IMR-90 (cell line): ENCODE measurements around the gene TEX22. TPM values are rescaled to one million over a fixed set of nuclear protein-coding genes. Genes with fewer than 3 reads are reported as not detected.

ENCODE experiments used
- ATAC-seq: fragments of 200-7000 bp; cut with Tn5 transposase; 2 replicates; pipeline ENCODE4 v1.9.1; 2020; ENCODE audit warnings: low read depth, mild to moderate bottlenecking, moderate library complexity
- BruUV-seq: library from RNA; stranded (reverse); fragments of 400-500 nt; replicated peaks from 2 replicates; lab custom pipeline; 2021; lab: Mats Ljungman, UMichigan
- CTCF ChIA-PET: fragments of 300-600 bp; formaldehyde crosslinking; extraction: SDS; loops from one replicate; lab custom pipeline; 2021; ENCODE audit warnings: antibody characterized with exemption; lab: Yijun Ruan, JAX
- POLR2A ChIA-PET: fragments of 300-600 bp; sonication (Branson Sonifier 250); formaldehyde crosslinking; loops from one replicate; lab custom pipeline; 2022; ENCODE audit warnings: antibody characterized with exemption; ENCODE audit not compliant: unreplicated experiment; lab: Charles Lee
- DNase-seq: peaks from one replicate; pipeline ENCODE4 v3.0.0; 2013
- H2AFZ ChIP-seq: replicated peaks from 2 replicates; pipeline ENCODE3; 2013; ENCODE audit warnings: low read length, mild to moderate bottlenecking; ENCODE audit not compliant: poor library complexity
- H2AK5ac ChIP-seq: 2 replicates; pipeline ENCODE4 v1.6.1; 2013; ENCODE audit warnings: low read depth, low read length, inconsistent platforms
- H2AK9ac ChIP-seq: replicated peaks from 2 replicates; pipeline ENCODE3; 2013; ENCODE audit warnings: mild to moderate bottlenecking, low read depth, low read length, moderate library complexity; ENCODE audit not compliant: poor library complexity
- H2BK120ac ChIP-seq: 2 replicates; pipeline ENCODE4 v1.6.1; 2013; ENCODE audit warnings: low read depth, low read length, inconsistent platforms
- H2BK15ac ChIP-seq: 3 replicates; pipeline ENCODE4 v1.6.1; 2013; ENCODE audit warnings: low read depth, low read length, inconsistent platforms
- H2BK20ac ChIP-seq: 2 replicates; pipeline ENCODE4 v1.6.1; 2013; ENCODE audit warnings: low read depth, mild to moderate bottlenecking, inconsistent platforms, low read length, moderate library complexity
- H2BK5ac ChIP-seq: 2 replicates; pipeline ENCODE4 v1.6.1; 2013; ENCODE audit warnings: mild to moderate bottlenecking, low read depth, low read length, inconsistent platforms; ENCODE audit not compliant: poor library complexity, severe bottlenecking
- H3K14ac ChIP-seq: replicated peaks from 2 replicates; pipeline ENCODE4 v1.6.1; 2013; ENCODE audit warnings: low read depth, low read length, inconsistent platforms
- H3K18ac ChIP-seq: 2 replicates; pipeline ENCODE4 v1.6.1; 2013; ENCODE audit warnings: low read depth, low read length, control low read depth
- H3K23ac ChIP-seq: 2 replicates; pipeline ENCODE4 v1.6.1; 2013; ENCODE audit warnings: low read depth, low read length, inconsistent platforms
- H3K27ac ChIP-seq: 2 replicates; pipeline ENCODE4 v1.5.1; 2013; ENCODE audit warnings: mild to moderate bottlenecking, control low read depth, low read length; ENCODE audit not compliant: insufficient read depth
- H3K27me3 ChIP-seq: 2 replicates; pipeline ENCODE4 v1.6.1; 2013; ENCODE audit warnings: low read length; ENCODE audit not compliant: control insufficient read depth, insufficient read depth
- H3K36me3 ChIP-seq: 2 replicates; pipeline ENCODE4 v1.6.1; 2013; ENCODE audit warnings: low read length, mixed read lengths; ENCODE audit not compliant: control insufficient read depth, insufficient read depth
- H3K4ac ChIP-seq: 2 replicates; pipeline ENCODE4 v1.6.1; 2013; ENCODE audit warnings: low read depth, low read length, inconsistent platforms
- H3K4me1 ChIP-seq: 2 replicates; pipeline ENCODE4 v1.6.1; 2013; ENCODE audit warnings: low read length, mixed read lengths; ENCODE audit not compliant: control insufficient read depth, insufficient read depth
- H3K4me2 ChIP-seq: 2 replicates; pipeline ENCODE4 v1.6.1; 2013; ENCODE audit warnings: low read depth, mild to moderate bottlenecking, control low read depth, low read length, moderate library complexity
- H3K4me3 ChIP-seq: 2 replicates; pipeline ENCODE4 v1.5.1; 2013; ENCODE audit warnings: low read depth, mild to moderate bottlenecking, control low read depth, low read length, moderate library complexity; ENCODE audit not compliant: insufficient read depth
- H3K56ac ChIP-seq: 2 replicates; pipeline ENCODE4 v1.6.1; 2013; ENCODE audit warnings: low read length, inconsistent platforms; ENCODE audit not compliant: insufficient read depth; ENCODE audit errors: extremely low read depth
- H3K79me1 ChIP-seq, 2 experiments: 2 replicates each; pipeline ENCODE4 v1.6.1; 2013; ENCODE audit warnings: low read length in 2 of 2, inconsistent platforms in 1 of 2, low read depth in 1 of 2
- H3K9ac ChIP-seq: 2 replicates; pipeline ENCODE4 v1.6.1; 2013; ENCODE audit warnings: low read depth, low read length, control low read depth
- H3K9me1 ChIP-seq: 2 replicates; pipeline ENCODE4 v1.6.1; 2013; ENCODE audit warnings: low read length, inconsistent platforms; ENCODE audit not compliant: insufficient read depth
- H3K9me3 ChIP-seq: 2 replicates; pipeline ENCODE4 v1.6.1; 2013; ENCODE audit warnings: low read length; ENCODE audit not compliant: control insufficient read depth, insufficient read depth
- H4K20me1 ChIP-seq: 2 replicates; pipeline ENCODE4 v1.6.1; 2013; ENCODE audit warnings: low read length, inconsistent platforms; ENCODE audit not compliant: insufficient read depth
- H4K5ac ChIP-seq: 2 replicates; pipeline ENCODE4 v1.6.1; 2013; ENCODE audit warnings: mild to moderate bottlenecking, low read depth, low read length, control low read depth
- H4K8ac ChIP-seq, 2 experiments: 2 replicates each; pipeline ENCODE4 v1.6.1; 2013; ENCODE audit warnings: low read depth in 2 of 2, low read length in 2 of 2, control low read depth in 1 of 2, inconsistent platforms in 1 of 2
- H4K91ac ChIP-seq: 2 replicates; pipeline ENCODE4 v1.6.1; 2013; ENCODE audit warnings: low read depth, low read length, inconsistent platforms; ENCODE audit not compliant: insufficient read depth
- BHLHE40 ChIP-seq: fragments of 150-350 bp; IDR thresholded peaks from 2 replicates; pipeline ENCODE4 v1.6.1; 2016; ENCODE audit warnings: mild to moderate bottlenecking, low read depth, low read length
- FOS ChIP-seq: fragments of 150-350 bp; IDR thresholded peaks from 2 replicates; pipeline ENCODE4 v1.6.1; 2016; ENCODE audit warnings: low read depth, low read length
- MXI1 ChIP-seq: IDR thresholded peaks from 2 replicates; pipeline ENCODE4 v1.6.1; 2012; ENCODE audit warnings: low read depth, mild to moderate bottlenecking, low read length, moderate library complexity, borderline replicate concordance
- RAD21 ChIP-seq: IDR thresholded peaks from 2 replicates; pipeline ENCODE4 v1.6.1; 2012; ENCODE audit warnings: low read length, improper control_type of control experiment
- RCOR1 ChIP-seq: IDR thresholded peaks from 2 replicates; pipeline ENCODE4 v1.6.1; 2012; ENCODE audit warnings: mild to moderate bottlenecking, low read length, improper control_type of control experiment; ENCODE audit not compliant: insufficient replicate concordance
- RFX5 ChIP-seq: IDR thresholded peaks from 2 replicates; pipeline ENCODE4 v1.8.0; 2012; ENCODE audit warnings: low read depth, mild to moderate bottlenecking, low read length, moderate library complexity
- SMC3 ChIP-seq: fragments of 150-350 bp; IDR thresholded peaks from 2 replicates; pipeline ENCODE4 v1.6.1; 2016; ENCODE audit warnings: low read depth, mild to moderate bottlenecking, antibody characterized with exemption, low read length, moderate library complexity
- WGBS, 2 experiments: methylation state at CpG; one replicate each; pipeline versions ENCODE4 v1.1.5 to v1.1.7; 2013; ENCODE audit warnings: missing lambda C conversion rate in 2 of 2; ENCODE audit not compliant: insufficient read length in 1 of 2; ENCODE audit errors: extremely low coverage in 2 of 2; 5-methylcytosine and 5-hydroxymethylcytosine counted together
- dilution Hi-C: fragments of 300-500 bp; cut with HindIII; formaldehyde crosslinking; loops from one replicate; pipeline ENCODE4 v1.14.3; 2018; ENCODE audit warnings: low sequenced_read_pairs; ENCODE audit not compliant: unreplicated experiment
- in situ Hi-C: fragments of 300-500 bp; cut with MboI; formaldehyde crosslinking; loops from 3 replicates; pipeline ENCODE4 v1.14.3; 2019; ENCODE audit warnings: low sequenced_read_pairs, inconsistent platforms, mixed read lengths
- intact Hi-C: fragments of 100-400 bp; cut with micrococcal nuclease; formaldehyde crosslinking; loops from 2 replicates; pipeline ENCODE4 v1.10.0; 2022
- polyA plus RNA-seq, 3 experiments: library from polyadenylated mRNA; depleted of rRNA; stranded (reverse); fragments of >200 nt; gene quantifications; 2 replicates each; pipeline ENCODE4 v1.2.3, GENCODE V29; 2012; ENCODE audit warnings: low replicate concordance in 1 of 3
- total RNA-seq: library from RNA; depleted of rRNA; stranded (reverse); fragments of >200 nt; gene quantifications from 2 replicates; pipeline ENCODE4 v1.2.3, GENCODE V29; 2012

TEX22 gene
- total and polyA plus RNA-seq, 2 of the 4 experiments (the other 2 are of a cell fraction): 0.10 to 0.18 TPM

DNA sequence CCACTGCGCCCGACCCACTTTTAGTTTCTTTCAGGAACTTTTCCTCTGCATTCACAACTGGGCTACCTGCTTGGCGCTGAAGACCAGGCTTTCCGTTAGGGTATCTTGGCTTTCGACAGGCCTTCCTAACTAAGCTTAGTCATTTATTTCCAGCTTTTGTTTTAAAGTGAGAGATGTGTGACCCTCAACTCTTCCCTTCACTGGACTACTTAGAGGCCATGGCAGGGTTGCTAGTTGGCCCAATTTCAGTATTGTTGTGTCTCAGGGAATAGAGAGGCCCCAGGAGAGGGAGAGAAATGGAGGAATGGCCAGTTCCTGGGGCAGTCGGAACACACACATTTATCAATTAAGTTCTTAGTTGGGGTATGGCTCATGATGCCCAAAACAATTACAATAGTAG is 31.7 kb downstream of the TEX22 start:
- H3K36me3 ChIP-seq: peaks cover 10% of the 10 kb centered on the region
- H2BK15ac ChIP-seq: no peak overlapping the region
- no peak overlapping the region for H2BK120ac ChIP-seq
- no peak overlapping the region for H3K4me3 ChIP-seq
- no peak overlapping the region for H4K91ac ChIP-seq
- H3K79me1 ChIP-seq: peaks cover 20 to 68% of the 10 kb centered on the region in 2 experiments
- H3K14ac ChIP-seq: no peak overlapping the region
- WGBS, 2 experiments: no CpG with 5 or more reads among the region's 6 CpGs
- DNase-seq (no peak), ATAC-seq (no peak)
- no peak overlapping the region for H2AFZ ChIP-seq
- peaks cover 10% of the 10 kb centered on the region for H3K9me1 ChIP-seq
- in situ Hi-C loops (no loop called here), dilution Hi-C loops (no loop called here), intact Hi-C loops (no loop called here)
- H2AK9ac ChIP-seq: no peak overlapping the region
- no peak overlapping the region for H3K56ac ChIP-seq
- no peak overlapping the region for H4K8ac ChIP-seq
- no peaks in the 10 kb centered on the region; the same call in 1 of the 2 replicates for H3K4me1 ChIP-seq
- H3K4ac ChIP-seq: no peak overlapping the region
- no peak overlapping the region for H2BK5ac ChIP-seq
- no peak overlapping the region for H2AK5ac ChIP-seq
- H2BK20ac ChIP-seq: no peak overlapping the region
- no peak overlapping the region for H3K18ac ChIP-seq
- CTCF ChIA-PET: interaction anchor here (1.0 kb wide), 1 partner anchor 18 kb away, joined by 3 read pairs; no protein-coding TSS in a partner anchor
- no peak overlapping the region for H3K27ac ChIP-seq
- no peak overlapping the region for H3K23ac ChIP-seq
- no peak overlapping the region for H3K9ac ChIP-seq
- POLR2A ChIA-PET: no interaction called here
- no peaks in the 10 kb centered on the region for H3K9me3 ChIP-seq
- no peak overlapping the region for H4K5ac ChIP-seq
- BruUV-seq: no TSS peak
- no peak overlapping the region for H3K4me2 ChIP-seq
- H4K20me1 ChIP-seq: peaks cover 88% of the 10 kb centered on the region
- no peaks in the 10 kb centered on the region for H3K27me3 ChIP-seq
- no peak for TF ChIP-seq MXI1
- no peak for TF ChIP-seq BHLHE40
- TF ChIP-seq SMC3: no peak
- TF ChIP-seq RAD21: no peak
- TF ChIP-seq RFX5: no peak
- TF ChIP-seq FOS: no peak
- no peak for TF ChIP-seq RCOR1
